Tibial nerve (tissue), 4 donors: Measurements from ENCODE around the gene SERPIND1. TPM values are rescaled to one million over a fixed set of nuclear protein-coding genes. Genes with fewer than 3 reads are reported as not detected.

Experiments
- DNase-seq, 2 donors: peaks; one replicate each; pipeline ENCODE4 v3.0.0-alpha.2; 2019; ENCODE audit warnings: low spot score in 2 of 2
- H3K27ac ChIP-seq, 4 donors: fragments of 200-600 bp; sonication (generic) in 3 of 4; one replicate each; pipeline ENCODE4 v1.5.1; 2017 to 2019; ENCODE audit warnings: mild to moderate bottlenecking in 1 of 4
- H3K27me3 ChIP-seq, 2 donors: fragments of 200-600 bp; sonication (generic) in 1 of 2; one replicate each; pipeline versions ENCODE4 v1.5.1 to v1.6.0; 2017 to 2019
- H3K36me3 ChIP-seq, 3 donors: fragments of 200-600 bp; sonication (generic); one replicate each; pipeline ENCODE4 v1.5.1; 2018 to 2019
- H3K4me1 ChIP-seq, 4 donors: fragments of 200-600 bp; sonication (generic) in 3 of 4; one replicate each; pipeline ENCODE4 v1.5.1; 2017 to 2019
- H3K4me3 ChIP-seq, 4 donors: fragments of 200-600 bp; sonication (generic) in 3 of 4; one replicate each; pipeline ENCODE4 v1.5.1; 2017 to 2019; ENCODE audit warnings: mild to moderate bottlenecking in 1 of 4, moderate library complexity in 1 of 4
- H3K9me3 ChIP-seq, 4 donors: fragments of 200-600 bp; sonication (generic) in 3 of 4; one replicate each; pipeline ENCODE4 v1.5.1; 2017 to 2019
- CTCF ChIP-seq, 5 experiments: fragments of 200-600 bp in 3 of 5; fragments of 450-650 bp in 2 of 5; sonication (generic) in 3 of 5; IDR thresholded peaks; one replicate each; pipeline ENCODE4 v1.5.1; 2016 to 2019; ENCODE audit warnings: antibody characterized with exemption in 5 of 5, mild to moderate bottlenecking in 3 of 5, moderate library complexity in 2 of 5
- EP300 ChIP-seq, 2 donors: sonication (generic); formaldehyde crosslinking; IDR thresholded peaks; one replicate each; pipeline ENCODE4 v1.6.1; 2017; ENCODE audit warnings: antibody characterized with exemption in 2 of 2, mild to moderate bottlenecking in 1 of 2
- POLR2A ChIP-seq, 2 donors: fragments of 450-650 bp; IDR thresholded peaks; one replicate each; pipeline ENCODE4 v1.6.1; 2017; ENCODE audit warnings: antibody characterized with exemption in 2 of 2, mild to moderate bottlenecking in 2 of 2, moderate library complexity in 2 of 2
- WGBS, 2 donors: methylation state at CpG; one replicate each; pipeline ENCODE4 v1.1.5; 2018; 5-methylcytosine and 5-hydroxymethylcytosine counted together
- total RNA-seq, 4 donors: library from RNA; depleted of rRNA; stranded (reverse); fragments of >200 nt; gene quantifications; one replicate each; pipeline ENCODE4 v1.1.0, GENCODE V29; 2016

The SERPIND1 gene
- total RNA-seq, 4 donors from 2014 or later = 0.42 to 1.2 TPM; not detected in 2

GRCh38 chr22:20794650-20795413 lies 20.9 kb downstream of the SERPIND1 start:
- WGBS, 2 donors = 91 to 94% methylated on average over 7 of the region's 7 CpGs
- H3K4me1 ChIP-seq = no peaks in the 10 kb centered on the region
- DNase-seq = no peak
- no peak overlapping the region for H3K27ac ChIP-seq
- TF ChIP-seq EP300 (IDR thresholded peaks at IDR 0.05) (no peak), CTCF (IDR thresholded peaks at IDR 0.05) (no peak), POLR2A (IDR thresholded peaks at IDR 0.05) (no peak)
- H3K36me3 ChIP-seq = peaks cover 6 to 95% (median 26%) of the 10 kb centered on the region in 3 donors
- H3K27me3 ChIP-seq = no peaks in the 10 kb centered on the region
- H3K9me3 ChIP-seq = no peaks in the 10 kb centered on the region
- H3K4me3 ChIP-seq = no peak overlapping the region

- no peak overlapping the region for H3K27ac ChIP-seq
- no peak overlapping the region for H3K4me3 ChIP-seq
- H3K36me3 ChIP-seq = peaks cover 13 to 97% (median 36%) of the 10 kb centered on the region in 3 donors
- no peak for DNase-seq
- no peaks in the 10 kb centered on the region for H3K27me3 ChIP-seq
- H3K9me3 ChIP-seq = no peaks in the 10 kb centered on the region
- H3K4me1 ChIP-seq = no peaks in the 10 kb centered on the region
- TF ChIP-seq CTCF (IDR thresholded peaks at IDR 0.05) (no peak), EP300 (IDR thresholded peaks at IDR 0.05) (no peak), POLR2A (IDR thresholded peaks at IDR 0.05) (no peak)
- 91 to 92% methylated on average over 8 of the region's 8 CpGs for WGBS, 2 donors
Observed at GRCh38 chr22:20796731-20797130, 22.8 kb downstream of the SERPIND1 start.

- TF ChIP-seq EP300 (IDR thresholded peaks at IDR 0.05) (no peak), POLR2A (IDR thresholded peaks at IDR 0.05) (no peak), CTCF (IDR thresholded peaks at IDR 0.05) (no peak)
- Histone ChIP-seq H3K27me3 (no peaks in the 10 kb centered on the region), H3K4me1 (no peaks in the 10 kb centered on the region), H3K4me3 (no peak overlapping the region), H3K36me3 (peaks cover 13 to 98% (median 39%) of the 10 kb centered on the region in 3 donors), H3K27ac (no peak overlapping the region), H3K9me3 (no peaks in the 10 kb centered on the region)
- WGBS, 2 donors = 93 to 95% methylated on average over 5 of the region's 5 CpGs
- no peak for DNase-seq
Observed at GRCh38 chr22:20798218-20798617, 24.3 kb downstream of the SERPIND1 start.

- 94 to 96% methylated on average over 10 of the region's 10 CpGs for WGBS, 2 donors
- Histone ChIP-seq H3K4me3 (no peak overlapping the region), H3K9me3 (no peaks in the 10 kb centered on the region), H3K27me3 (no peaks in the 10 kb centered on the region), H3K27ac (peak overlapping the region in 2 of 4 donors; percentile 8 to 30), H3K36me3 (peaks cover 13 to 100% (median 45%) of the 10 kb centered on the region in 3 donors), H3K4me1 (no peaks in the 10 kb centered on the region)
- no peak for TF ChIP-seq CTCF (IDR thresholded peaks at IDR 0.05)
- no peak for TF ChIP-seq EP300 (IDR thresholded peaks at IDR 0.05)
- TF ChIP-seq POLR2A (IDR thresholded peaks at IDR 0.05) = no peak
- no peak for DNase-seq
Observed at GRCh38 chr22:20798974-20799373, 25.1 kb downstream of the SERPIND1 start.

GRCh38 chr22:20799449-20799848 lies 25.5 kb downstream of the SERPIND1 start:
- Histone ChIP-seq H3K27ac (peak overlapping the region in 2 of 4 donors; percentile 8 to 30), H3K27me3 (no peaks in the 10 kb centered on the region), H3K4me3 (no peak overlapping the region), H3K4me1 (no peaks in the 10 kb centered on the region), H3K9me3 (no peaks in the 10 kb centered on the region), H3K36me3 (peaks cover 13 to 100% (median 50%) of the 10 kb centered on the region in 3 donors)
- whole genome bisulfite sequencing, 2 donors = 54 to 69% methylated on average over 8 of the region's 8 CpGs
- no peak for DNase-seq
- TF ChIP-seq EP300 (IDR thresholded peaks at IDR 0.05) (no peak), POLR2A (IDR thresholded peaks at IDR 0.05) (no peak), CTCF (IDR thresholded peaks at IDR 0.05) (no peak)
